Caki2 (cell line): ENCODE data around the gene SPSB3. TPM values are rescaled to one million over a fixed set of nuclear protein-coding genes. Genes with fewer than 3 reads are reported as not detected.

ENCODE experiments used
- DNase-seq: peaks from one replicate; pipeline ENCODE4 v3.0.0-alpha.2; 2015; ENCODE audit warnings: low read depth
- in situ Hi-C: cut with HindIII; loops from 2 replicates; pipeline ENCODE4 v1.10.0; 2016; ENCODE audit warnings: low sequenced_read_pairs, low pct_unique_long_range_greater_than_20kb, mixed read lengths
- total RNA-seq: library from RNA; depleted of rRNA; stranded (reverse); fragments of >200 nt; shearing (Covaris generic); gene quantifications from 2 replicates; pipeline ENCODE4 v1.2.3, GENCODE V29; 2014; ENCODE audit warnings: low replicate concordance; rRNA removed

The SPSB3 gene
- total RNA-seq, result 87.3 and 107 TPM in 2 replicates

DNA sequence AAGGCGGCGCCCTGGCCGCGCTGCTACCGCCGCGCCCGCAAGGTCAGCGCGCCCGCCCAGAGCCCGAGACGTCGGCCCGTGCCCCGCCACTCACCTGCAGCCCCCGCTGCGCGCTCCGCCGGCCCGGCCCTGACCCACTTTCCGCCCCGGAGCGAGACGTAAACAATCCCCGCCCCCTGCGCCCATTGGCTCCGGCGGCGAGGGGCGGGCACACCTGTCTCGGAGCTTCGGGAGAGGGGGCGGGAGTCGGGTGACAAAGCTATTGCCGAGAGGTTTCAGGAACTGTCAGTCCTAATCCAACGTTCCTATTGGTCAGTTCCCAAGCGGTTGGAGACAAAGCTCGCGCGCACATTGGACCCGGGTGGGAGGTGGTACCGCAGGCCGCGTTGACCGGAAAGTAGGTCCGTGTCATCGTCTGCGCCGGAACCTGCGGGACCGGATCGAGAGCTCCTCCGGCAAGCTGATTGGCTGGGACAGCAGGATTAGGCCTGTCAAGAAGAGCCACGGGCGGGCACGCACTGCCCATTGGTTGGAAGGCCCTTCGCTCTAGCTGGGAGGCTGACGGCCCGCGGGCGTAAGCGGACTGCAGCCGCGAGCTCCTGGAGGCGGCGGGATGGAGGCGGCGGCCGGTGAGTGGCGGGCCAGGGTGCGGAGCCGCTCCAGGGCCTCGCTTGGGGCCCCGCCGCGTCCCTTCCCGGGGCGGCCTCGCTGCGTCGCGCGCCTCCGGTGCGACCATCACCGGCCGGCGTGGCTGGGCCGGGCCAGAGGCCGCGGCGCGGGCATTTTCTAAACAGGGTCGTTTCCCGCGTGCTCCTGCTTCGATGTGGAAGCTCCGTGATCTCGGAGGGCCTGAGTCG lies at the start of gene SPSB3, which contains the start of gene NUBP2:
Gene SPSB3 (minus strand): TSS at position 164 of the 857 bp plus-strand sequence. CDS start 1,088 bp downstream, outside the sequence.
Gene NUBP2 (plus strand): TSS at position 553 of the 857 bp plus-strand sequence. CDS start 61 bp downstream, at position 614.
- DNase-seq, result peak; percentile 100
- in situ Hi-C loops, result no loop called here

- no peak for DNase-seq
- in situ Hi-C loops, result no loop called here
Observed at GRCh38 chr16:1831186-1832075, 49.1 kb upstream of the SPSB3 start.

- in situ Hi-C loops, result no loop called here
- no peak for DNase-seq
Observed at GRCh38 chr16:1830213-1830612, 47.8 kb upstream of the SPSB3 start.

DNA sequence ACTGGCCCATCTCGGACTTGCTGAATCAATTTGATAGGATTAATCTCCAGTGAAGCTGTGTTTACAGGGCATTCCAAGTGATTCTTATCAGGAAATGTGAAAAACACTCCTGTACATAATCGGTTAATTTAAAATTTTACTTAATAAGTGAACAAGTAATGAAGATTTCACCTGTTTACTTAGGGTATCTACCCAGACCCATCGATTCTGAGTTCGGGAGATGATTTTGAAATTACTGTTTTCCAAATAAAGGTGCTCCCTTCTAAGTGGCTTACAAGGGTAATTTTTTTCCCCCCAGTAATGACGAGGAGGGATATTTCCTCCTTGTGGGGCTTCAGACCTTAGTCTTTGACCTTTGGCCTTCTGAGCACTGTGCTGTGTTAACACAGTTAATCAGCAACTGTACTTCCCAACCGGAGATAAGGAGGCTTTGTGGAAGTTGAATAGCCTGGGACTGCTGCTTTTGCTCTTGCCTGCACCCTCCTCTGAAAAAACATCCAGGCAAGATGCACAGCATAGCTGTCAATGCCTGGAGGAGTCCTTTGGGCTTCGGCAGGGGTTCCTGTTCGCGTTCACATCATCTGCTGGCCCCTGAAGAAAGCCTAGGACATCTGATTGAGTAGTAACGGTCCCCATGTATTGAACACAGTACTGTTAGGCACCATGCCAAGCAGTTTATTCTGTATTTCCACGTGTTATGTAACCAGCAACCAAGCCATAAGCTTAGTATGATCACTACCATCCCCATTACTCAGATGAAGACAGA lies 46.5 kb upstream of the SPSB3 start:
- DNase-seq, result peak; percentile 62
- in situ Hi-C loops, result no loop called here

DNA sequence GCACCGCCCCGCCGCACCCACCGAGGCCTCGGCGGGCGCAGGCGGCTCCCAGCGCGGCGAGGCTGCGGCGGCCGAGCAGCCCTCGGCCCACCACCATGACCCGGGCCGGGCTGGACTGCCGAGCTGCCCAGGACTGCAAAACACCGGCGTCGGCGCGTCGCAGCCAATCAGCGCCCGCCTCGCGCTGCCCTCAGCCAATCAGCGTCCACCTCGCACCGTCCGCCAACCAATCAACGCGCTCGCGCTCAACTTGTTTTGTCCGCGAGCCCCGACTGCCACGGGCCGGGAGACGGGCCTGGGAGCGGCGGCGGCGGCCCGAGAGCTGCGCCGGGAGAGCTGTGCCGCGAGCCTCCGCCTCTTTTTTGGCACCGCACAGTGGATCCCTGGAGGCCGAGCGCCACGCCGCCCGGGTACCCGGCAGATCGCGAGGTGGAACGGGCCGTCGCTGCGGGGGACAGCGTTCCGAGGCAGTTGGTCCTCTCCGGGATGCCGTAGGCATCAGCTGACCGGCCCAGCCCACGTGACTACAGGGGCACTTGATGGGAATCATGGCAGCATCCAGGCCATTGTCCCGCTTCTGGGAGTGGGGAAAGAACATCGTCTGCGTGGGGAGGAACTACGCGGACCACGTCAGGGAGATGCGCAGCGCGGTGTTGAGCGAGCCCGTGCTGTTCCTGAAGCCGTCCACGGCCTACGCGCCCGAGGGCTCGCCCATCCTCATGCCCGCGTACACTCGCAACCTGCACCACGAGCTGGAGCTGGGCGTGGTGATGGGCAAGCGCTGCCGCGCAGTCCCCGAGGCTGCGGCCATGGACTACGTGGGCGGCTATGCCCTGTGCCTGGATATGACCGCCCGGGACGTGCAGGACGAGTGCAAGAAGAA lies 44.6 kb upstream of the SPSB3 start, which contains the start of the genes FAHD1 and HAGH:
Gene FAHD1 (plus strand): TSS at position 516 of the 883 bp plus-strand sequence. CDS start 33 bp downstream, at position 549.
Gene HAGH (minus strand): TSS at position 135 of the 883 bp plus-strand sequence. CDS start 38 bp downstream, at position 97.
- peak; percentile 99 for DNase-seq
- in situ Hi-C loops, result no loop called here

DNA sequence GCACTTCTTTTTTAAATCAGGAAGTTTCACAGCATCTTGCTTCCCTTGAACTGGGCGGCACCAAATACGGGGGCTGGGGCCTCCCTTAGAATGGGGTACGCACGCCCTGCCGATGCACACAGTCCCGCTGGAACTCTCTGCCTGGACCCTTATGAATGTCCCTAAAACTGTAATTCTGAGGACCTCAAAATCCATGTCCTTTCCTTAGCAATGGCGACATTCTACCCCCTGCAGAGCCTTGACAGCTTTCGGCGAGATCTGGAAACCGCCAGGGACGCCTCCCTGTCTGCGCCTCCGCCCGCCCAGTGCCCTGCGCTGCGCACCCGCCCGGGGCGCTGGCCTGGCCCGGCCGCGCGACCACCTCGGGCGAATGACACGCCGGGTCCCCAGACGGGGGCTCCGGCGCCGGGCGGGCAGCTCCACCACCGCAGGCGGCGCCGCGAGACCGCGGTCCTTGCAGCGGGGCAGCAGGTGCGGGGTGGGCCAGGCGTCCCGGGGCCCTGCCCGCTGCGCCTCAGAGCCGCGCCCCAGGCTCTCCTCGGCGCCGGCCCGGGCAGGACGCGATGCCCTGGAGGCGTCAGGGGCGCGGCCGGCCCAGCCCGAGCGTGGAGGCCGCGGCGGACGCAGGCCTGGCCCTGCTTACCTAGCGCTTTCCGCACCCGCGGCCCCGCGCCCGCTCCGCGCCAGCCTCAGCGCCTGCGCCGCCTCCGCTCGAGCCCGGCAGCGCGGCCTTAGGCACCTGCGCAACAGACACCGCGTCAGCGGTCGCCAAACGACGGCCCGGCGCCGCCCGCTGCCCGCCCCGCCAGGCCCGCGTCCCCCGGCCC lies 43.7 kb upstream of the SPSB3 start:
- DNase-seq, result peak; percentile 57
- in situ Hi-C loops, result no loop called here

DNA sequence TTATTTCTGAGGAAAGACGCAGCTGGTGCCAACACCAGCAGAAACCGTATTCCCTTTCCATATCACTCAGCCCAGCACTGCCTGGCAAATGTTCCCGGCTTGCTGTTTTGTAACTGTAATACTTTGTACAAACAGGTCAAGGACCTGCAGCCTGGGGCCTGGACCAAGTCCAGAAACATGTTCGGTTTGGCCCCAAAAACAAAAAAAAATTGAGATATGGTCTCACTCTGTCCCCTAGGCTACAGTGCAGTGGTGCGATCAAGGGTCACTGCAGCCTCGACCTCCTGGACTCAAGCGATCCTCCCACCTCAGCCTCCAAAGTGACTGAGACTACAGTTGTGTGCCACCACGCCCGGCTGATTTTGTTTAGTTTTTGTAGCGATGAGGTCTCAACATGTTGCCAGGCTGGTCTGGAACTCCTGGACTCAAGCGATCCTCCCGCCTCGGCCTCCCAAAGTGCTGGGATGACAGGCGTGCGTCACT lies 43.1 kb upstream of the SPSB3 start:
- no peak for DNase-seq
- in situ Hi-C loops, result no loop called here

DNA sequence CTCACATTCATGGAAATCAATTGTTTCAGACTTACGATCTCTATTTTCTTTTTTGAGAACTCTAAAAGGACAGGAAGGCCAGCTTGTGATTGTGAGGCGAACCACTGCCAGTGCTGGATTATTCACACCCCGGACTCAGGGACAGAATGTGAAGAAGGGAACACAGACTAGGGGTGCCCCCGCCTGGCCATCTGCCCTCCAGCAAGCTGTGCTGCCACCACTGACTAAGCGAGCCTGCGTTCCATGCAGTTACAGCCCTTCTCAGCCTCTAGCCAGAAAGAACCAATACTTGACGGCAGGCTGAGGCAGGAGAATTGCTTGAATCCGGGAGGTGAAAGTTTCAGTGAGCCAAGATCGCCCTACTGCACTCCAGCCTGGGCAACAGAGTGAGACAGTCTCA lies 41.5 kb upstream of the SPSB3 start:
- peak; percentile 45 for DNase-seq
- in situ Hi-C loops, result no loop called here

DNA sequence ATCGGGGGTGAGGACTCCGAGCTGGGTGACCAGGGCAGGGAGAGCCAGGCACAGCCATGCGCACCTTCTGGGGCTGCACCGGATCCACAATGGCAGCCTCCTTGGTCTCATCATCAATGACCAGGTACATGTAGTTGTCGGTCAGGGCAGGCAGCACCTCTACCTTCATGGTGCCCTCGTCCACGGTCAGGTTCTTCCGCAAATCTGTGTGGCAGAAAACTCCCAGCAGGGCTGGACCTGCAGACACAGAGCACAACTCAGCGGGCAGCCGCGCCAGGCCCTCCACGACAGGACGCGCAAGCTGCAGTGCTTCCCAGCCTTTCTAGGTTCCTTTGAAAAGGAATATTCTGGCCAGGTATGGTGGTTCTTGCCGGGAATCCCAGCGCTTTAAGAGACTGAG lies 40.4 kb upstream of the SPSB3 start:
- in situ Hi-C loops, result no loop called here
- DNase-seq, result no peak

GRCh38 chr16:1821861-1822611 lies 39.7 kb upstream of the SPSB3 start:
- DNase-seq, result peak; percentile 29
- in situ Hi-C loops, result no loop called here

DNA sequence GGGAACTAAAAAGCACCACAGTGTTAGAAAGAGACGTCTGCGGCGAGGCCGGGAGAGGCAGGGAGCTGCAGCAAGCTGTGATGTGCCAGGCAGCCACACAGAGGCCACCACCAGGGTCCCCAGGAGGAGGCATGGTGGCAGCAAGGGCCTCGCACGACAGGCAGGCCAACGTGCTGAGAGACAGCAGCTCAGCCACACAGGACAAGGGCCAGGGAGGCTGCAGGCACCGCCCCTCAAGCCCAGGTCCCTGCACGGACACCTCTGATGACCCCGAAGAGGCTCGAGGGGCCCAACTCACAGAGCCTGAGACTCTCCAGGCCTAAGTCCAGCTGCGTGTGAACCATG lies 38.5 kb upstream of the SPSB3 start:
- no peak for DNase-seq
- in situ Hi-C loops, result no loop called here

DNA sequence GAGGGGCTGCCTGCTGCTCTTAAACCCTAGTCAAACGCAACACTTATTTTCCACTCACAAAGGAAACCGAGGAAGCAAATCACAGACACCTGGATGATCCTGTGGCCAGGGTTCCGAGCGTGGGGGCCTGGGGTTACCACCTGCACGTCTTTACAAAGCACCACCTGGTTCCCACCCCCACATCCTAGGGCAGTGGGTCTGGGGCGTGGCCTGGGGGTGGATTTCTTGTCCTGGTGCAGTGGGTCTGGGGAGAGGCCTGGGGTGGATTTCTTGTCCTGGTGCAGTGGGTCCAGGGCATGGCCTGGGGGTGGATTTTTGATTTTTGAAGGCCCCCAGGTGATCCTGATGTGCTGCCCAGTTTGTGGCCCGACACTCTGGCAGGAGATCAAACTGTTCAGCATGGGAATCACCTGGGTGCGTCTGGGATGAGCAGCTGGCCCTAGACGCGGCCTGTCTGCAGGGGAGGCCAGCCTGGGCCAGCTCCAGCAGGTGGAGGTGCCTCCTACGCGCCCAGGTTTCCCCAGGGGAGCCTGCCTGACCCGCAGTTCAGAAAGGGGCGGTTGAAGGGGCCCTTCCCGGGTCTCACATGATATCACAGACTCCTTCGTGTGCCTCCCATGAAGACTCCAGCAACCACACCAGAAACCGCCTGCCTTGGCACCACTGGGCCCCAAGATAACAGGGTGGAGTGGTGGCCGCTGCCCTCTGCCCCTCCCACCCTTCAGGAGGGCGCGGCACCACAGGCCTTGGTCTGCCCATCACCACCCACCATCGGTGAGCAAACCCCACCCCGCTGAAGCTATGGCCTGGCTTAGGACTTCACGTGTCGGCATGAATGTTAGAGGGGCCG lies 38.0 kb upstream of the SPSB3 start:
- DNase-seq, result no peak
- in situ Hi-C loops, result no loop called here

GRCh38 chr16:1819611-1820010 lies 37.2 kb upstream of the SPSB3 start:
- in situ Hi-C loops, result no loop called here
- no peak for DNase-seq

- no peak for DNase-seq
- in situ Hi-C loops, result no loop called here
Observed at GRCh38 chr16:1818873-1819525, 36.6 kb upstream of the SPSB3 start.
